IMR-90 (cell line): ENCODE measurements around the gene EFCC1.

Experiments used
- BHLHE40 ChIP-seq: fragments of 150-350 bp; IDR thresholded peaks from 2 replicates; pipeline ENCODE4 v1.6.1; 2016; ENCODE audit warnings: mild to moderate bottlenecking, low read depth, low read length
- CEBPB ChIP-seq: IDR thresholded peaks from 2 replicates; pipeline ENCODE4 v1.6.1; 2012; ENCODE audit warnings: low read depth, low read length, improper control_type of control experiment
- MAFK ChIP-seq: IDR thresholded peaks from 2 replicates; pipeline ENCODE4 v1.6.1; 2012; ENCODE audit warnings: low read depth, low read length, improper control_type of control experiment
- MXI1 ChIP-seq: IDR thresholded peaks from 2 replicates; pipeline ENCODE4 v1.6.1; 2012; ENCODE audit warnings: low read depth, mild to moderate bottlenecking, low read length, moderate library complexity, borderline replicate concordance
- POLR2A ChIP-seq: IDR thresholded peaks from 2 replicates; pipeline ENCODE4 v1.6.1; 2012; ENCODE audit warnings: mild to moderate bottlenecking, low read depth, low read length
- SMC3 ChIP-seq: fragments of 150-350 bp; IDR thresholded peaks from 2 replicates; pipeline ENCODE4 v1.6.1; 2016; ENCODE audit warnings: low read depth, mild to moderate bottlenecking, antibody characterized with exemption, low read length, moderate library complexity
- TF ChIP-seq, protein P1 (sequence below): conservative IDR thresholded peaks from 2 replicates; pipeline ENCODE4 v1.5.1; 2012; ENCODE audit warnings: mild to moderate bottlenecking, low read depth, low read length, improper control_type of control experiment

- TF ChIP-seq, protein P1, sequence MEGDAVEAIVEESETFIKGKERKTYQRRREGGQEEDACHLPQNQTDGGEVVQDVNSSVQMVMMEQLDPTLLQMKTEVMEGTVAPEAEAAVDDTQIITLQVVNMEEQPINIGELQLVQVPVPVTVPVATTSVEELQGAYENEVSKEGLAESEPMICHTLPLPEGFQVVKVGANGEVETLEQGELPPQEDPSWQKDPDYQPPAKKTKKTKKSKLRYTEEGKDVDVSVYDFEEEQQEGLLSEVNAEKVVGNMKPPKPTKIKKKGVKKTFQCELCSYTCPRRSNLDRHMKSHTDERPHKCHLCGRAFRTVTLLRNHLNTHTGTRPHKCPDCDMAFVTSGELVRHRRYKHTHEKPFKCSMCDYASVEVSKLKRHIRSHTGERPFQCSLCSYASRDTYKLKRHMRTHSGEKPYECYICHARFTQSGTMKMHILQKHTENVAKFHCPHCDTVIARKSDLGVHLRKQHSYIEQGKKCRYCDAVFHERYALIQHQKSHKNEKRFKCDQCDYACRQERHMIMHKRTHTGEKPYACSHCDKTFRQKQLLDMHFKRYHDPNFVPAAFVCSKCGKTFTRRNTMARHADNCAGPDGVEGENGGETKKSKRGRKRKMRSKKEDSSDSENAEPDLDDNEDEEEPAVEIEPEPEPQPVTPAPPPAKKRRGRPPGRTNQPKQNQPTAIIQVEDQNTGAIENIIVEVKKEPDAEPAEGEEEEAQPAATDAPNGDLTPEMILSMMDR = no peak
- no peak for TF ChIP-seq CEBPB
- no peak for TF ChIP-seq BHLHE40
- no peak for TF ChIP-seq POLR2A
- TF ChIP-seq MXI1 = no peak
- no peak for TF ChIP-seq MAFK
- no peak for TF ChIP-seq SMC3
Observed at GRCh38 chr3:128993461-128994172, 7.5 kb upstream of the EFCC1 start, which contains the start of gene CFAP92.
